HuH-7.5 (cell line): ENCODE measurements around the gene MAP7.
"Not testable (repeated sequence)": the region's sequence is repeated elsewhere in the genome, so short reads cannot be mapped to it uniquely, and the experiment has no call there.

Experiments used
- DNase-seq: peaks from one replicate; pipeline ENCODE4 v3.0.0; 2011; ENCODE audit warnings: low spot score

The MAP7 gene

DNA sequence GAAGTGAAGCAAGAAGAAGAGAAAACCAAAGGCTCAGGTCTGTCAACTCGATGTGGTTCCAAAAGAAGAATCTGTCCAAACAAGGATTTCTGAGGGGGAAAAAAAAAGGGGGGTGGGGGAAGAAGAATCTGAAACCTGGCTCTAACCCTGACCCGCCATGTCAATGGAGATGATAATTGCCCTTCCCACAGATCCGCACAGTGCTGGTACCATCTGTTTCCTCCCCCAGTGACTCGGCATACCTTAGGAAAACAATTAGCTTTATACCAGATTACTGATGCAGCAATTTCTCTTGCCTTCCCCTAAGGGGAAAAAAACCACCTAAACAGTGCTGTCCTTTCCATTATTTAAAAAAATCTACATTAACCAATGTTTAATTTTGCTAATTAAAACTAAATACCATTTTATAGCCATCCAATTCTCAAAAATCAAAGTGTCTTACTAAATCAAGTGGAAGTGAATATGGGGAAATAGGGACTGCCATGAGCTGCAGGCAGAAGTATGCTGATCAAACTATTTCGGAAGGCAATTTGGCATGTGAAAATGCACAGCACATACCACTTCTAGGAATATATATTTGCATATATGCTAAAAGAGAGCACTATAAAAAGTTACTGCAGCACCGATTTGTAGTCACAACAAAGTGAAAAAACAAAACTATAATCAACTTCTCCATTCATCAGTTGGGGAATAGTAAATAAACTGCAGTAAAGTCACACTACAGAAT is 46.8 kb downstream of the MAP7 start:
- DNase-seq, result no peak

DNA sequence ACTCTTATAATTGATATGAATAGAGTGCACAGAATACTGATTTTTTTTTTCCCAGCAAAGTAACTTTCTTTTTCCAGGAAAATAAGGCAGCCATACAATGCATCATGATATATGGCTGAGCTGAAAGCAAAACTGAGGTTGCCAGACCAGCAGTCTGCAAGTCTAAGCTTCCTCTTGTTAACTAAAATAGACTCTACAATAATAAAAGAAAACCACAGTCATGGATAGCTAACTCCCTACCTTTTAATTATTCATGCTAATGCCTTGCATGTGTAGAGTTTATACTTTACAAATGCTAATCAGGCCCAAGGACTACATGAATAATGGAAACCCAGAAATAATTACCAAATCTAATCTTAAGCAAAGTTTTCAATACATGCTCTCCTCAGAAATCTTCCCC is 47.4 kb downstream of the MAP7 start:
- DNase-seq, result no peak

DNA sequence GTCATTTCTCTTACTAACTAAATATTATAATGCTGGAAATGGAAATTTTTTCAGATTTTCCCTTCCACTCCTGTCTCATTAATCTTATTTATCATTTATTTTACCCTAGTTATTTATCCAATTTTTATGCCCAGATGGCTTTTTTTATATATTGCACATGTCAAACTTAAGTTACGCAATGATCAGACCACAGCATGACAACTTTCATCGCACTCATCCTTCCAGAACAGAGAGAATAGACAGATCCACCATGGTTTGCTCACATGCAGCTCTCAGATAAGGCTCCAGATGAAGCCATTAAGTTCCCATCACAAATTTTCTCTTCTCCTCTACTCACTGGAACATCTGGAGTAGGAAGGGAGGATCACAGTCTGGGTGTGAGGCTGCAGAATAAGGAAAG is 48.7 kb downstream of the MAP7 start:
- DNase-seq, result no peak

DNA sequence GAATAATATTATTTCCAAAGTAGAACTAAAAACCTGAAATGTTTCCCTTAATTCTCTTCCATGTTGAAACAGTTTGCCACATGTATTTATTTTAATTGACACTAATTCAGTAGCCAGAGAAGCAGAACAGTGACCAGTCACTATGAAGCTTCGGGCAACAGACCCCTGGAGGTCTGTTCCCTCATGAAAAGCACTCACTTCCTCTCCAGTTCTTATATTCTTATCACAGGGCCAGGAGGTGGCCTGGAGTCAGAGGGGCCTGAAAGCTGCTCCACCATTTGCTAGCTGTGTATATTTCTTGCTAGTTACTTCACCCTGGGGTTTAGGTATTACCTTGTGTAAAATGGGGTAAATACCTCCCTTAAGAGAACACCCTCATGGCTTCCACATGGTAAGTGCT is 49.1 kb downstream of the MAP7 start:
- DNase-seq, result no peak

DNA sequence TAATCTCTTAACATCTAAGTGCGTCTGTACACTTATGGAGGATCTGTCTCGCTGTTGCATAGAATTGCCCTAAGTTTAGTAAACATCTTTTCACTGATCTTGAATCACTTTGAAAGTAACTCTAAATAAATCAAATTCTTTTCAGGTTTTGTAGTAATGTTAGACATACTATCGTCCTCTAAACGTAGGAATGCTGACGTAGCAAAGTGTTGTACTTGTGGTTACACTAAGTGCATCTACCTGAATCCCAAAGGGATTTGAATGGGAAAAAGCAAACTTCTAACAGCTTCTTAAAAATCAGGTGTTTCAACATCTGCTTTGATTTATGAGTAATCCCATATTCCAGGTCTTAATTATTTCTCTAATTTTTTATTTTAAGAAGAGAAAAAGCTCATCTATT is 49.8 kb downstream of the MAP7 start:
- no peak for DNase-seq

DNA sequence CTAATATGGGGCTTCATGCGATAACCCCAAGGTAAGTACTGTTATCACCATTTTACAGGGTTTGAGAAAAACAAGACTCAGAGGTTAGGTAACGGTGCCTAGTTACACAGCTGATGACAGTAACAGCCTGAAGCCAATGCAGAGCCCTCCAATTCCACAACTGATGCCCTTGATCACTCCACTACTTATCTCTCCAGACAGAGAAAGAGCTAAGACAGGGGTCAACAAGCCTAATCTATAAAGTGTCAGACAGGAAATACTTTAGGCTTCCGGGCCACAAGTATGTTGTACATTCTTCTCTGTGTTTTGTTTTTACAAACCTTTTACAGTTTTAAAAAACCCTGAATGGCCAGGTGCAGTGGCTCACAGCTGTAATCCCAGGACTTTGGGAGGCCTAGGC is 50.9 kb downstream of the MAP7 start:
- DNase-seq, result no peak

DNA sequence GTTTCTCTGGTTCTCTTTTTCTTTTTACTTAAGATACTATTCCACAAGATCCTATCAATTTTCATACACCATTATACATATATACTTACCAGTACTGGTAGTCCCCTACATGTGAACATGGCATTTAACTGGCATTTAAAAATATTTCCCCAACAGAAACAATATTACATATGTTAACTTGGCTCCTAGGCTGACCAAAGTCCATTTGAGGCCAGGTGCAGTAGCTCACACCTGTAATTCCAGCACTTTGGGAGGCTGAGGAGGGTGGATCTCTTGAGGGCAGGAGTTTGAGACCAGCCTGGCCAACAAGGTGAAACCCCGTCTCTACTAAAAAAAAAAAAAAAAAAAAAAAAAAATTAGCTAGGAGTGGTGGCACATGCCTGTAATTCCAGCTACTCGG is 53.8 kb downstream of the MAP7 start:
- not testable (repeated sequence) for DNase-seq

DNA sequence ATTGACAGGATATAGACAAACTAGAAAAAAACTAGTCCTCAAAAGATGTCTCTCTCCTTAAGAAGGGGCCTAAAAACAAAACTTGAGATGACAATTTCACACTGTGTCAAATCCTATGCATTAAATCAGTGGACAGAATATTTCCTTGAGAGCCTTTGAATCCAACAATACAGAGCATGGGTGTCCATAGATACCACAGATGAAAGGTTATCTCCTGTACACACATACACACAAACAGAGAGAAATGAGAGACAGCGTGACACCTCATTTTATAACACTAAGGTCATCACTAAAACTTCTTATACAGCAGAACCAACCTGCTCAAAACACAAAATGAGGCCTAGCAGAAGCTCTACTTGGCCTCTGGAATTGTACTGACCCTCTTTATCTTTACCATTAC is 55.5 kb downstream of the MAP7 start:
- no peak for DNase-seq

DNA sequence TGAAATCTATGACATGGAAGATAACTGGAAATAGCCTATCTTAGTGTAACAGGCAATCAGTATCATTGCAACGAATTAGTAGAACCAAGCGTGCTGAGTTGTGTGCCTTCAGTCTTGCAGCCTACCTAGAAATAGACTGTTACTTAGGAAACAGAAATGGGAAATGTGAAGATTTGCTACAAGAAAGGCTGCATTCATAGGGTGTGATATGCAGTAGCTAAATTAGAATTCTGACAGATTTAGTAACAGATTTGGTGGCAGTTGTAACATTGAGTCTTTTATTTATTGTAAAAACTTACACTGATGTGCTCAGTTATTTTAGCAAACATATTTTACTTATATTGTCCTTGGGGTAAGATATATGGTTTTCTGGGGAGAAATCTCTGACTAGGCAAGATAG is 56.2 kb downstream of the MAP7 start:
- no peak for DNase-seq

DNA sequence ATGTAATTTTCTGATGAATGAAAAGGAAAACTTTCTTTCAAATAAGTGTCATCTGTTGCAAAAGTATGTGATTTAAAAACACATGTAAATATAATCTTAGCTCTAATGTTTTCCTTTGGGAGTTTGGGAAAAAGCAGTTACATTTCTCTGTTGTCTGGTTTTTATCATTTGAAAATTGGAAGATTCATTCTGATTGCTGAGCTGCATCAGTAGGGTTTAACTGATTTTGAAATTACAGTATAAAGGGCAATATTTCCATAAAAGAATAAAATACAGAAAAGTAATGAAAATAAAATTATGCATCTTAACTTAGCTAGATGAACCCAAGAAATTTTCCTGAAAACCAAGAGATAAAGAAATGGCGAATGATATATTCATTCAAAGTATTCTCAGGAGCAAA is 57.8 kb downstream of the MAP7 start:
- DNase-seq, result no peak

DNA sequence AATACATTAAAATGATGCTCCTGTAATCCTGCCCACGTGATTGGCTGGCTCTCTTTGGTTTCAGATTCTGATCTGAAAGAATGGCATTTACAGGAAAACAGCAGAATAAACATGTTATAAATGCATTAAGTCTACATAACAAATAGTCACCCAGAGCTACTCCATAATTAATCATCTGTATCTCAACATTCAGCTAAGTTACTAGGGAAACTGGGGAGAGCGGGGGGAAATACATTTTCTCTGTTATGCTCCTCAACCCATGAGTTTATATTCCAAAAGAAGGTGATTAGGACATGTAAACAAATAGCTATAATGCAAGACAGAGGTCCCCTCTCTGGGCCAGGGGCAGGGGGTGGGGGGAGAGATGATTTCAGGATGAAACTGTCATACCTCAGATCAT is 58.5 kb downstream of the MAP7 start:
- no peak for DNase-seq

DNA sequence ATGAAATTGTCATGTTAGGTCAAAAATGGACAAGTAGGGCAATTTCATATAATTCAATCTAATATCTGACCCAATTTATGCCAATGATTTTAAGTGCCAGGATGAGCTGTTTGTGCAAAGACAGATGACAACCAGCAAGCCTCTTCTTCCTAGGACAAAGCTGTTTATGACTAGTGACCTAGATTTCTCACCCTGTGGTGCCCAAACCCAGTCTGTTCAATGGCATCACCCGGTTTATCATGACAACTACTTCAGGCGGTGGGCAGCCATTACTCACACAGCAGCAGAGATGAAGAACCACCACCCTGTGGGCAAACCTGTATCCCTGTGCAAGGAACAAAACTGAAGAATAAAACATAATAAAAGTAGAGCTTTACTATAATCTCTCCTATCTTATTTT is 59.0 kb downstream of the MAP7 start:
- DNase-seq, result no peak

DNA sequence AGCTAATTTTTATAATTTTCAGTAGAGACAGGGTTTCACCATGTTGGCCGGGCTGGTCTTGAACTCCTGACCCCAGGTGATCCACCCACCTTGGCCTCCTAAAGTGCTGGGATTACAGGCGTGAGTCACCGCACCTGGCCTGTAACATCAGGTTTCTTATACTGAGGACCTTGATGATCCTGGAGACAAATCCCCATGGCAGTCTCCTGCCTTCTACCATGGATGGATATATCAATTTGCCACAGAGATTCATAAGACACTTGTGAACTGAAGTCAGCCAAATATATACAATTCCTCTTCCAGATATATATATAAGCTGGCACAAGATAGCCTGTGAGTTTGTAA is 60.6 kb downstream of the MAP7 start:
- DNase-seq, result not testable (repeated sequence)

DNA sequence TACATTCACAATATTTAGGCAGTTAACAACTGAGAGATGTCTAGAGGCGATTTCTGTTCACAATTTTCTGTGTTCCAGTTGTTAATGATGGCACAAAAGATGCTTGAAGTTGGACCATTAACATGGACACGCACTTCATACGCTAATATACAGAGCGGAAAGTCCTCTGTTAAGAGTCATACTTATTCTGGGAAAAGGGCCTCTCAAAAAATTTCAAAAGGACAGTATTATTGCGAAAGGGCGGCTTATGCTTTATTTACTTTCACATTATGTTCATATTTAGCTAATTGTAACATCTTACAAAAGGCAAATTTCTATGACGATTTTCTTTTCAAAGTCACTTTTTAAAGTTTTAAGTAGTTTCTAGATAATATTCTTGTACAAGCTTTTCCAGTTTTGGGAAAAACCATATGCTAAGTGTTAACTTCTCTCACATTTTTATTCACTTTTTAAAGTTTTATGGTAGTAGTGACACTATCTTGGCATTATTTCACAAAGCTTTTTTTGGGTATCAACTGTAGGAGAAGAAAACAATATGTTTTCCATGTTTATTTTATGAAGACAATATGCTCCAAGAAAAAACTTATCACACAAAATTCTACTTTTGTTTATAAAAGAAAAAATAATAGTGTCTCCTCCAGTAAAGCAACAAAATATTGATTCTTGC is 62.3 kb downstream of the MAP7 start:
- DNase-seq, result no peak

DNA sequence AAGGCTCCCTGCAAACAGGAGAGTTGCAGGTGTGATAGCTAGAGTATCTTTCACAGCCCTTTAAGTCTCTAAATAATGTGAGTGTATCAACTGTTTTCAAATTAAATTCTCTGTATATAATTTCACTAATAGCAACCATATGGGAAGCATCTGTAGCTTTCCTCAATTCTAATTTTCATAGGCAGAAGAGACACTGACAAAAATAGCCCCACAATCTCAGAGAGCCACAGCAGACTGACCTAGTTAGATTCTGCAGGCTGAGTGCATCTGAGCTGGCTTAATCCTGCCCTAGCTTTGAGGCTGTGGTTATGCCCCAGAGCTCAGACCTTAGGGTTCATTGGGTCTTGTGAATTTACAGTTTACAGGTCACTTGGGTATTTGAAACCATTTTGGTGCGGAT is 63.9 kb downstream of the MAP7 start:
- no peak for DNase-seq

DNA sequence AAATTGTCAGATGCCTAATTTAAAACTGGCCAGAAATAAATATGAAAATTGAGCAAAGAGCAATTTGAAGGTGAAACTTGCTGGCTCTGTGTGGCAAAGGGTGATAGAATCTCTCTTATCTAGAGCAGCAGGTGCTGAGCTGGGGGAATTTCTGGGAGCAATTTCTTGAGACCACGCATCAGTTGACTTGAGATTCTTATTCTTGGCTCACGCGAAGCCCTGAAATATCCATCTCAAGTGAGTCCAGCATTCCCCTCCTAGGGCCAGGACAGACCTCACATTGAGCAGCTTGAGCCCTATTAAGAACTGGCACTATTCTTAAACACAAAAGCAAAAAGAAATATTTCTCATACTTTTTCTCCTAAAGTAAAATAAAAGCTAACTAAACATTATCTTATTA is 66.3 kb downstream of the MAP7 start:
- no peak for DNase-seq

DNA sequence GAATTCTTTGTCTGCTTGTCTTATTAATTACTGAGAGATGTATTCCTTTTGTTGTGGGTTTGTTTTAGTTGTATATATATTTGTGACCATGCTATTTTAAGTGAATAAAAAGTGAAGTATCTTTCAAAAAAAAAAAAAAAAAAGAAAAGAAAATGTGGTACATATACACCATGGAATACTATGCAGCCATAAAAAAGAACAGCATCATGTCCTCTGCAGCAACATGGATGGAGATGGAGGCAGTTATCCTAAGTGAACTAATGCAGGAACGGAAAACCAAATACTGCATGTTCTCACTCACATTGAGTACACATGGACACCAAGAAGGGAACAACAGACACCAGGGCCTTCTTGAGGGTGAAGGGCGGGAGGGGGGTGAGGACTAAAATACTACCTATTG is 67.2 kb downstream of the MAP7 start:
- DNase-seq, result not testable (repeated sequence)

DNA sequence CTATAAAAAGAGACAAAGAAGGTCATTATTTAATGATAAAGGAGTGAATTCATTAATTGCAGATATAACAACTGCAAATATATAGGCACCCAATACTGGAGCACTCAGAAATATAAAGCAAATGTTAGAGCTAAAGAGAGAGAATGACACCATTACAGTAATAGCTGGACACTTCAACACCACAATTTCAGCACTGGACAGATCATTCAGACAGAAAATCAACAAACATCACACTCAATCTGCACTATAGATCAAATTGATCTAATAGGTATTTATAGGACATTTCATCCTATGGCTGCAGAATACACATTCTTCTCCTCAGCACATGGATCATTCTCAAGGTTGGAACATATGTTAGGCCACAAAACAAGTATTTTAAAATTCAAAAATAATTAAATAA is 72.7 kb downstream of the MAP7 start:
- no peak for DNase-seq

DNA sequence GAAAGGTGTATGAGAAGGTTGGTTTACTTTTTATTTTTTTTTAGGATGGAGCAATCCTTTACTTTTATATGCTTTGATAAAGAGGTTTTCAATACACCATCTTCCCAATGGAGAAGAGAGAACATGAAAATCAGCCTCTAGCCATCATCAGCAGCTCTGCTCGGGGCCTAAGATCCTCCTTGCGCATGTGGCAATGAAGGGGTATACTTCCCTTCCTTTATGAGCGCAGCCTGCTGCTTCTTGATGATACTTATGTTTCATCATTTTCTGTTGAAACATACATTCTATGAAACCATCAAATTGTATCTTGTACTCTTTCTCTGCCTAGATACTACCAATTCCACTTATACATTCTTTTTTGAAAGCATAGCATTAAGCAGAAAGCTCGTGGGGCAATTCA is 74.5 kb downstream of the MAP7 start:
- DNase-seq, result no peak

DNA sequence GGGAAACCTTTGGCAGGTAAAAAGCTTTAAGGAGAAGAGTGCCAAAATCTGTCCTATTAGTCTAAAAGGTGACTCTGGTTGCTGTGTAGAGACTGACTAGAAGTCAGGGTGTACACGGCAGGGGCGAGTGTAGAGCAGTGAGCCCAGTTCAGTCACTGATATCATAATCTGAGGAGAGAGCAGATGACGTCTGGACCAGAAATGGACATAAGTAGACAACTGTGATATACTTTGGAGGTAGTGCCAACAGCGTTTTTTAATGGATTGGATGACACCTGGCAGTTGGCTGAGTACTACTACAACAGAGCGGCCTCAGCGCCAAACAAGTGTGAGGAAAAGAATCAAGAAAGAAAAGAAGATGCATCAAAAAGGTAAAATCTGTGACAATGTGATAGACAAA is 76.0 kb downstream of the MAP7 start:
- no peak for DNase-seq

DNA sequence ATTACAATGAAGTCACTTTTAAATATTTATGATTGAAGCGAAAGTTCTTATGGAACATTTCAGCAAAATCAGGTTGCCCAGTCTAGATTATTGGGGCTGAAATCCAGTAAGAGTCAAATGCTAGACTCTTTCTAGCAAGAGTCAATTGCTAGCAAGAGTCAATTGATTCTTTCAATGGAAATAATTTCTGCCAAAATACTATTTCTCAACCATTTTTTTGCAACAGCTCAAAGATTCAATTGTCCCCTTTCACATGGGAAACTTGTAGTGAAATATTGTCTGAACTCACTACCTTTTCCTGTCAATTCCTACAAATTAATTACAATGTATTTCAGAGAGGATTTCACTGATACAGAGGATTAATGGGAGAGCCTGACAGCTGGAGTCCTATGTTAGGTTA is 78.3 kb downstream of the MAP7 start:
- DNase-seq, result no peak

DNA sequence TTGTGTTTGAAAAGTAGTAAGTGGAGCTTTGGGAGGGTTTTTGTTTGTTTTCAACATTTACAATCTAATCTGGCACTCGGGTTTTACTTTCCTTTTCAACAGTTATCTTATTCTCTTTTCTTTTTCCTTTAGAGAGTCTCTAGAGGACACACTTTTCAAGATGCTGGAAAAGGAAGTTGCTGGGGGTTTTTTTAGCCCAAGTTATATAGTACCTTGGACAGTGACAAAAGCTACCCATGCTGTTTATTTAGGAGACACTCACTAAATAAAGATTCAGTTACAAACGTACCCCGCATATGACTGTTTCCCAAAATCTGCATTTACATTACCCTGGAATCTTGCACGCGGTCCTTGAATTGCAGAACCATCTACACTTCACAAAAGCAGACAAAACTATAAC is 78.8 kb downstream of the MAP7 start:
- no peak for DNase-seq

DNA sequence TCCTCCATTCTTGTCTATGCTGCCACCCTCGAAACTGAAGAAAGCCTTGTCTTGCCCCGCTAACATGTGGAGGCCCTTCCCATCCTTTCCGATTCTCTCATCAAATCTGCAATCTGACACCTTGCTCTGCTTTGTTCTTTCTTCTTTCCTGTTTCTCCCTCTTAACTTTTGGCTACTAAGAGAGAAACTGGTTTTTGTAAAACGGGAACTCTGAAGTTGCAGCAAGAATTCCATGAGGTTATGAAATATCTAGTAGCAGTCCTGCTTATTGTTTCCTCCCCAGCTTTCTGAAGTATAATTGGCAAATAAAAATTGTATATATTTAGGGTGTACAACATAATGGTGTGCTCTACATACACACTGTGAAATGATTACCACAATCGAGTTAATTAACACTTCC is 80.2 kb downstream of the MAP7 start:
- DNase-seq, result no peak

DNA sequence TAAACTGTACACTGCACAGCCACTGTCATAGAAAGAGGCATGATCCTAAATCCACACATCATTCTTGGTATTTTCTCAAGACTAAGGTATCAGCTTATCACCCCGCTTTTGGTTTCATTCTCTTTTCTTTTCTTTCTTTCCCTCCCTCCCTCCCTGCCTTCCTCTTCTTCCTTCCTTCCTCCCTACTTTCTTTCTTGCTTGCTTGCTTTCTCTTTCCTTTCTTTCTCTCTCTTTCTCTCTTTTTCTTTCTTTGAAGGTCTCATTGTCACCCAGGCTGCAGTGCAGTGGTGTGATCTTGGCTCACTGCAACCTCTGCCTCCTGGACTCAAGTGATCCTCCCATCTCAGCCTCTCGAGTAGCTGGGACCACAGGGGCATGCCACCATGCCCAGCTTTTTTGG is 81.1 kb downstream of the MAP7 start:
- DNase-seq, result no peak
